Ramos (cell line): ENCODE measurements around the gene C5orf15.
"Not testable (repeated sequence)": the region's sequence is repeated elsewhere in the genome, so short reads cannot be mapped to it uniquely, and the experiment has no call there.

Source experiments
- in situ Hi-C: fragments of 300-500 bp; cut with MboI; formaldehyde crosslinking; loops from one replicate; pipeline ENCODE4 v1.14.3; 2022; ENCODE audit warnings: low sequenced_read_pairs; ENCODE audit not compliant: unreplicated experiment

The C5orf15 gene

GRCh38 chr5:133994990-133995333 is 26.5 kb upstream of the C5orf15 start:
- in situ Hi-C loops = no loop called here

GRCh38 chr5:133994297-133994989 is 26.0 kb upstream of the C5orf15 start:
- in situ Hi-C loops = no loop called here

GRCh38 chr5:133993185-133993936 is 24.9 kb upstream of the C5orf15 start:
- in situ Hi-C loops = no loop called here

DNA sequence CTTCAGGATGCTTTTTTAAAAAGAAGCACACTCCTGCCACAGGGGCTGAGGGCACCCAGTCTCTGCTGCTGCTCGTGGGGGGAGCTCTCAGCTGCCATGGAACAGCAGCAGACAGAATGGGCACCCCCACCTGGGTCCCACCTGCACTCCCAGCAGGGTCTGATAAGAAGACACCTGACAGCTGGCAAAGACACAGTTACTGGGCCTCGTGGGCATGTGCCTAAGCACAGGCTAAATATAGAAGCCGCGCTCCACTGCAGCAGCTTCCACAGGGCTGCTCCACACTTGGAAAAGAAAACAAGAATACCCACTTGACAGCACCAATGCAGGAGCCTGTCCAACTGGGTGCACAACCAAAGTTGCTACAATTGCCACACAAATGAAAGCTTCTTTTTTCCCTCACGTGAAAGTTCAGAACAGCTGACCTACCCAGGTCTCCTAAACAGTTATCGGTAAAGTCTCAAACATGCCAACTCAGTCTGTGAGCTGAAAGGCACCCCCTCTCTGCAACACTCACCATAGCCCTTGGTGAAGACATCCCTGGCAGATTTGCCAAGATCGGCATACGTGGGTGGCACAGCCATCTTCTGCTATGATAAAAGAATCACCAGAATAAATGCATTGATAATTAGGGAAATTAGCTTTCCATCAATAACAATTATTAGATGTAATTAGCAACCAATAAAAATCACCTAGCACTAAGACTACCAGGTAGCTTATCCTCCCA is 24.2 kb upstream of the C5orf15 start:
- in situ Hi-C loops = no loop called here

- in situ Hi-C loops = no loop called here
These were observed 22.9 kb upstream of the C5orf15 start for GRCh38 chr5:133991171-133991910.

DNA sequence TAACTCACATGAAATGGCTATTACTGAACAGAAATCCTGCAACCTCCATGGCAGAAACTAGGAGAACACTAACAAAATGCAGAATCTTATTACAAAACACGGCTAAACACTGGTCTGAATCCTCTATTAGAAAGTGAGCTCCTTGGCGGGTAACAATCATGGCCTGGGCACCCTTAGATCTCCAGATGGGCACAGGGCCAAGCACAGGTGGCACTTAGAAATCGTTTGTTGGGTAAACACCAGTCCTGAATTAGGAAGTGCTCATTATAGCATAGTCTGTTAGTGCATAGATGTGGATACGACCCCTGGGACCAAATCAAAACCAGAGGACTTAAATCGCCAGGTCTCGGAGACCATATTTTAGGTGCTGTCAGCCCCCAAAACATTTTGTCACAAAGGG is 22.0 kb upstream of the C5orf15 start:
- in situ Hi-C loops = no loop called here

DNA sequence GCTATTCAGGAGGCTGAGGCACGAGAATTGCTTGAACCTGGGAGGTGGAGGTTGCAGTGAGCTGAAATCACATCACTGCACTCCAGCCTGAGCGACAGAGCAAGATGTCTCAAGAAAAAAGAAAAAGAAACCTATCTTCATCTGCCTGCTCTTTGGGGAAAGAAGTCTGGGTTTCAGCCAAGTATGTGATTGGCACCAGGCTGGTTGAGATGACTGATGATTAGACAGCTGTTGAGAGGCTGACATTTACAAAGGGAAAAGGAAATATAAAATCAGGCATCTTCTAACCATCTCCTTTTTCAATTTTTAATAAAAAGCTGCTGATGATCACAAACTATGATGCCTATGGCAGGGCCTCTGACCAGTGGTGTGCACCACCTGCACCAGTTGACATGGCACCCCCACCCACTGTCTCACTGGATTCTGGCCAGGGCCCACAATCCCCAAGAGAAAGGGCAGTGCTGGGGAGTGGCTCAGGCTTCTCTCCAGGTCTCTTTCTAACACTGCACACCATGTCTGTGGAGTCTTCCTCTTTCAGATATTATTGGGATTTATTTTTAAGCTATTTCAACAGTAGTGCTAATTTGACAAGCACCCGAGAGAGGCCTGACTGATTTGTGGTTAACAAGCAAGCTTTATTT is 17.2 kb upstream of the C5orf15 start:
- in situ Hi-C loops = no loop called here

GRCh38 chr5:133983674-133984073 is 15.2 kb upstream of the C5orf15 start:
- in situ Hi-C loops = no loop called here

- in situ Hi-C loops = no loop called here
These were observed 13.3 kb upstream of the C5orf15 start for GRCh38 chr5:133981714-133982113.

DNA sequence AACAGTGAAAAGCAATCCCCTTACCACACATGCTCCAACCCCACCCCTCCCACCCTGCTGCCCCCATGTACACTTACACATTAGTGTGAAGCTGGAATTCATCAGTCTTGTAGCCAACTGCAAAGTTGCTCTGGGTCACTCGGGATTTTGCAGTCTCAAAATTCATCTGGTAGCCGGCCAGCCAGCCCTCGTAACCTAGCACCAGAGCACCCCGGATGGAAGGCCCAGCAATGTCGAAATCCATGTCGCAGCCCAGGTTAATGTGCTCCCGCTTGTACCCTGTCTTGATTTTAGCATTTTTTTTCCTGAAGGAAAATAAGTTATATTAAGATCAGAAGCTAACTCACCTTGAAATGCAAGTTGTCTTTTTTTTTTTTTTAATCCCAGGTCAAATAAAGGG is 12.2 kb upstream of the C5orf15 start:
- in situ Hi-C loops = no loop called here

GRCh38 chr5:133978943-133979342 is 10.5 kb upstream of the C5orf15 start:
- in situ Hi-C loops = no loop called here

- in situ Hi-C loops = no loop called here
These were observed 9.4 kb upstream of the C5orf15 start for GRCh38 chr5:133977858-133978257.

DNA sequence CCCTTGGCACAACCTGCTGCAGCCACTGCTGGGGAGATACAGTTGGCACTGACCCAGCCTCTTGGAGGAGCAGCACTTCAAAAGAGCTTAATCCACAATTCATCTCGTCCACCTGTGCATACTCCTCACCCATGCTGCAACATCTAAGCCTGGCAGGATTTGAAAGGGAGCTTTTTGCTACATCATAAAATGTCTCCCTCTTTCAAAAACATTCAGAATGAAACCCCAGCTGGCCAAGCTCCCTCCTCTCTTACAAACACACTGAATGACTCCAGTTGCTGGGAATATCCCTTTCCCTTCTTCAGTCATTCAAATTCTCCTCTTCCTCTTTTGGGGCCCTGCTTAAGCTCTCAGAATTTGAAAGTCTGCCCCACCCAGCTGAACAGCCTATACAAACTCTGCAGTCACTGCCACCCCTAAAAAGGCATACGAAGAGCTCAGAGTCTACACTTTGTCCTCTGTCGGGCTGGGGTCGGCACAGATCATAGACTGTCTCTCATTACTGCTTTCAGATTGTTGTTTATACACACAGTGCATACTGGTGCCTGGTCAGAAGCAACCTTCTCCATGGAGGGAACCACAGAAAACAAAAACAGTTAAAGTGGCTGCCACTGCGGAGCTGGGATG is 8.8 kb upstream of the C5orf15 start:
- in situ Hi-C loops = no loop called here

DNA sequence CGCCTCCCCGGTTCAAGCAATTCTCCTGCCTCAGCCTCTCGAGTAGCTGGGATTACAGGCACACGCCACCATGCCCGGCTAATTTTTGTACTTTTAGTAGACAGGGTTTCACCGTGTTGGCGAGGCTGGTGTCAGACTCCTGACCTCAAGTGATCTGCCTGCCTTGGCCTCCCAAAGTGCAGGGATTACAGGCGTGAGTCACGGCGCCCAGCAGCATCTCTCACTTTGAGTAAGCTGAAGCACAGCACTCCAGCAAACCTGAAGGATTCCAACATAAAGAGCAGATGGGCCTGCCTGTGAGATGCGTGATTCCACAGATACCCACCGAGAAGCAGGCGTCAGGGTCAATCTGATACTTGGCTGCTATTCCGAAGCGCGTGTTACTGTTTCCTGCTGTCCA is 7.1 kb upstream of the C5orf15 start:
- in situ Hi-C loops = not testable (repeated sequence)

GRCh38 chr5:133974142-133974541 is 5.7 kb upstream of the C5orf15 start:
- in situ Hi-C loops = no loop called here

DNA sequence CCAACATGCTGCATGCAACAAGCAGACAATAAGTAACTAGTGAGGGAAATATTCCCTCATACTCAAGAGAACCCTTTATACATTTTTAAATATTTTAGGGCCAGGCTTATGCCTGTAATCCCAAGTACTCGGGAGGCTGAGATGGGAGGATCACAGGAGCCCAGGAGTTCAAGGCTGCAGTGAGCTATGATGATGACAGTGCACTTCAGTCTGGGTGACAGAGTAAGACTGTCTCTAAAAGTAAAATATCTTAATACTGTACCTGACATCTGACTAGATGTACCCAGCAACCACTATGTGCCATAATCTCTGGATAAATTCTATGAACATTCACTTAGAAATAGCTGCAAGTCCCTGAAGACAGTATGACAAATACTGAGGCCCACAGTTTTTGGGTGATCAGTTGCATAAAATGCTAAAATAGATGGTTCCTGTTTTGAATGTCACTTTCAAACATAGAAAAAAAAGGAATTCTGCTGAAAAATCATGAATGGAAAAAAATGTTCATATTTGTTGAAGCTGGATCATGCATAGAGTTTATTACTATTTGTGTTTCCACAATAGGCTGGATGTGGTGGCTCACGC is 2.0 kb upstream of the C5orf15 start:
- in situ Hi-C loops = no loop called here

GRCh38 chr5:133969654-133970324 is 1.4 kb upstream of the C5orf15 start:
- in situ Hi-C loops = no loop called here

- in situ Hi-C loops = no loop called here
These were observed 674 bp downstream of the C5orf15 start for GRCh38 chr5:133967698-133968203.

DNA sequence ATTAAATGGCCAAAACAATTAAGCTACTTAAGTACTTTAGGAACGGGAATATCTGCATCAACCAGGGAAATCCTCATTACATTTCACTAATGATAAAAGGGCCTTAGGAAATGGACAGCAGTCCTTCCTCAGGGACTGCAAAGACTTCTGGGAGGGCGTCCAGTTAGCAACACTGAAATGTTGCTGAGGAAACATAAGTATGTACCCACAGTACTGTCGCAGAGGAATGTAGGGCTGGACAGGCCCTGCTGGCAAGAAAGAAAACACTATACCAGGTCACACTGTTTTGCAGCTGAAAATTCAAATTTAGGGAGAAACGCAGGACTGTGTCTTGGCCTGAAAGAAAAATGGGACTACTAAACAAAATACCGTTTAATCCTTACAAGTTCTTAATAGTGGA is 1.3 kb downstream of the C5orf15 start:
- in situ Hi-C loops = no loop called here
